Suppressor macrophage treated with lipopolysaccharide for 1 hour (primary cell): ENCODE measurements around the gene KCTD19.
A peak's percentile ranks its signal among the peaks of the same experiment; 100 is the strongest.

ENCODE experiments used
- DNase-seq, 3 donors: peaks; one replicate each; pipeline ENCODE4 v3.0.0-alpha.2; 2020 to 2022

KCTD19 gene

GRCh38 chr16:67317853-67318252, 8.7 kb downstream of the KCTD19 start:
- DNase-seq: no peak

- DNase-seq: peak in 1 of 3 donors; percentile 20
These were observed 13.8 kb downstream of the KCTD19 start for GRCh38 chr16:67312719-67313118.

GRCh38 chr16:67311607-67312488, 14.7 kb downstream of the KCTD19 start:
- peak; percentile 73 to 93 (median 79) for DNase-seq

- no peak for DNase-seq
These were observed 16.0 kb downstream of the KCTD19 start for GRCh38 chr16:67310561-67310960.

- no peak for DNase-seq
These were observed 21.1 kb downstream of the KCTD19 start for GRCh38 chr16:67305216-67306071.

- no peak for DNase-seq
These were observed 22.5 kb downstream of the KCTD19 start for GRCh38 chr16:67304020-67304419.

GRCh38 chr16:67302970-67303369, 23.6 kb downstream of the KCTD19 start:
- no peak for DNase-seq

GRCh38 chr16:67302076-67302475, 24.5 kb downstream of the KCTD19 start:
- DNase-seq: no peak

GRCh38 chr16:67301080-67301782, 25.3 kb downstream of the KCTD19 start:
- no peak for DNase-seq

- DNase-seq: no peak
These were observed 27.3 kb downstream of the KCTD19 start for GRCh38 chr16:67299269-67299668.

- no peak for DNase-seq
These were observed 28.3 kb downstream of the KCTD19 start for GRCh38 chr16:67298277-67298676.

GRCh38 chr16:67296420-67296819, 30.1 kb downstream of the KCTD19 start:
- no peak for DNase-seq

- no peak for DNase-seq
These were observed 31.6 kb downstream of the KCTD19 start for GRCh38 chr16:67294938-67295361.

- DNase-seq: no peak
These were observed 32.3 kb downstream of the KCTD19 start for GRCh38 chr16:67294171-67294757.

- no peak for DNase-seq
These were observed 35.1 kb downstream of the KCTD19 start for GRCh38 chr16:67291461-67291860.

- no peak for DNase-seq
These were observed 38.6 kb downstream of the KCTD19 start for GRCh38 chr16:67287960-67288359.

GRCh38 chr16:67286441-67287235, 39.9 kb downstream of the KCTD19 start:
- no peak for DNase-seq

GRCh38 chr16:67284699-67285646, 41.6 kb downstream of the KCTD19 start:
- DNase-seq: no peak

GRCh38 chr16:67283826-67284555, 42.5 kb downstream of the KCTD19 start:
- DNase-seq: no peak
